ENCODE data around the gene CABLES2. TPM values are rescaled to one million over a fixed set of nuclear protein-coding genes. Genes with fewer than 3 reads are reported as not detected.
A peak's percentile ranks its signal among the peaks of the same experiment; 100 is the strongest.

CABLES2 gene
- total and polyA plus RNA-seq, 9 of the 15 experiments (the other 6 are each of a cell fraction or from before 2014, with no cell fraction given) = 0.46 to 4.2 (median 1.6) TPM

- peak; percentile 34 for TF ChIP-seq PRDM10 (IDR thresholded peaks at IDR 0.05; ENCODE audit: partially characterized antibody)
- no peak for TF ChIP-seq NONO (IDR thresholded peaks at IDR 0.05; ENCODE audit: low read depth in 2 of 2, low read length in 1 of 2)
- peak; percentile 46; the same call in 1 of the 2 replicates for TF ChIP-seq JUN (IDR thresholded peaks at IDR 0.05; ENCODE audit: borderline replicate concordance, low read depth, low read length)
- no peak for TF ChIP-seq JUN (CRISPR knock-in tag; IDR thresholded peaks at IDR 0.05; ENCODE audit: borderline replicate concordance)
- no peak for TF ChIP-seq HDAC2 (IDR thresholded peaks at IDR 0.05)
- peak in 1 of 2 experiments; percentile 63; a peak in 2 of 4 replicates for TF ChIP-seq MAZ (CRISPR knock-in tag; conservative IDR thresholded peaks at IDR 0.05 in 1 of 2, IDR thresholded peaks at IDR 0.05 in 1 of 2)
- TF ChIP-seq, protein P1, sequence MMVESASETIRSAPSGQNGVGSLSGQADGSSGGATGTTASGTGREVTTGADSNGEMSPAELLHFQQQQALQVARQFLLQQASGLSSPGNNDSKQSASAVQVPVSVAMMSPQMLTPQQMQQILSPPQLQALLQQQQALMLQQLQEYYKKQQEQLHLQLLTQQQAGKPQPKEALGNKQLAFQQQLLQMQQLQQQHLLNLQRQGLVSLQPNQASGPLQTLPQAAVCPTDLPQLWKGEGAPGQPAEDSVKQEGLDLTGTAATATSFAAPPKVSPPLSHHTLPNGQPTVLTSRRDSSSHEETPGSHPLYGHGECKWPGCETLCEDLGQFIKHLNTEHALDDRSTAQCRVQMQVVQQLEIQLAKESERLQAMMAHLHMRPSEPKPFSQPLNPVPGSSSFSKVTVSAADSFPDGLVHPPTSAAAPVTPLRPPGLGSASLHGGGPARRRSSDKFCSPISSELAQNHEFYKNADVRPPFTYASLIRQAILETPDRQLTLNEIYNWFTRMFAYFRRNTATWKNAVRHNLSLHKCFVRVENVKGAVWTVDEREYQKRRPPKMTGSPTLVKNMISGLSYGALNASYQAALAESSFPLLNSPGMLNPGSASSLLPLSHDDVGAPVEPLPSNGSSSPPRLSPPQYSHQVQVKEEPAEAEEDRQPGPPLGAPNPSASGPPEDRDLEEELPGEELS (CRISPR knock-in tag; IDR thresholded peaks at IDR 0.05; ENCODE audit: borderline replicate concordance) = 0 out of 2 replicates have a peak, but pooled peaks have one; percentile 25
- no peak for TF ChIP-seq HMGN3 (IDR thresholded peaks at IDR 0.05; ENCODE audit: borderline replicate concordance, extremely low read depth, insufficient read length, low read depth, low read length)
- no peak for TF ChIP-seq ZNF318 (IDR thresholded peaks at IDR 0.05; ENCODE audit: borderline replicate concordance in 1 of 2, low read depth in 1 of 2)
- peak; percentile 14 to 30; a peak in 1 of 4 replicates for TF ChIP-seq NRF1 (conservative IDR thresholded peaks at IDR 0.05 in 1 of 2, IDR thresholded peaks at IDR 0.05 in 1 of 2)
Observed at GRCh38 chr20:62368976-62369814, 37.9 kb downstream of the CABLES2 start (continued).

Data from K562 (cell line).